Esophagus squamous epithelium (tissue), 4 donors: ENCODE measurements around the gene CRX.

Experiments used
- CTCF ChIP-seq, 6 experiments: fragments of 450-650 bp in 4 of 6; fragments of 200-600 bp in 2 of 6; sonication (generic) in 2 of 6; IDR thresholded peaks; one replicate each; pipeline ENCODE4 v1.5.1; 2016 to 2019; ENCODE audit warnings: antibody characterized with exemption in 6 of 6, mild to moderate bottlenecking in 4 of 6, moderate library complexity in 4 of 6
- POLR2A ChIP-seq, 4 donors: fragments of 450-650 bp; IDR thresholded peaks; one replicate each; pipeline ENCODE4 v1.6.1; 2017; ENCODE audit warnings: antibody characterized with exemption in 4 of 4, mild to moderate bottlenecking in 4 of 4, moderate library complexity in 3 of 4

- TF ChIP-seq POLR2A (IDR thresholded peaks at IDR 0.05) (no peak), CTCF (IDR thresholded peaks at IDR 0.05) (no peak)
These were observed 39.0 kb downstream of the CRX start for GRCh38 chr19:47860602-47861297.
